ENCODE results near the gene MGMT. TPM values are rescaled to one million over a fixed set of nuclear protein-coding genes. Genes with fewer than 3 reads are reported as not detected.

Gene MGMT
- total and polyA plus RNA-seq, 2 donors (not counting 3 experiments of a cell fraction or from before 2014, with no cell fraction given) = 15.0 to 15.2 TPM

DNA sequence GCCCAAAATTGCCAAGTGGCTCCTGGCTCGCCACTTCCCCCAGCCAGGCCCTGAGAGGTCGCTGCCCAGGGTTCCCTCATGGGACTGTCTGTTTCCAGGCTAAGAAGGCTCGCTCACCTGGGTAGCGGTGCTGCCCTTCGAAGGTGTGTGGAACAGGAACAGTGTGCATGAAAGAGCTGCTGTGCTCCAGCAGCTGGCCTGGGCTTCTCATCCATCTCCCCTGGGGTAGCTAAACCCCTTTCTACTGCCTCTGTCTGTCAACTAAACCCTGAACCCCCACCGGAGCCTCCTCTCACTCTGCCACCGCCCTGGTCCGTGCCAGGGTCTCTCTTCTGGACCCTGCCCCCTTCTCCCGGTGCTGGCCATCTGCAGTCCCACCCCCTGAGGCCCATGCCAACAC, 344.2 kb downstream of the MGMT start:
- H3K9me3 ChIP-seq (replicated peaks; ENCODE audit: control insufficient read depth, insufficient read depth, low read length) = peaks cover 4% of the 10 kb centered on the region
- no peak overlapping the region for H3K9ac ChIP-seq (replicated peaks; ENCODE audit: extremely low read depth, insufficient read depth, low read length)
- no peak overlapping the region for H2AFZ ChIP-seq (ENCODE audit: low read depth, low read length)
- no peaks in the 10 kb centered on the region for H3K79me2 ChIP-seq (ENCODE audit: control insufficient read depth, insufficient read depth, low read length)
- no peaks in the 10 kb centered on the region for H3K36me3 ChIP-seq (ENCODE audit: control insufficient read depth in 2 of 2, extremely low read depth in 1 of 2, insufficient read depth in 2 of 2, low read length in 2 of 2)
- DNase-seq (ENCODE audit: low read depth, low spot score) = no peak
- H3K4me3 ChIP-seq (replicated peaks in 1 of 3; ENCODE audit: insufficient read depth in 1 of 3, low read depth in 1 of 3, low read length in 3 of 3) = no peak overlapping the region
- no peaks in the 10 kb centered on the region for H3K27me3 ChIP-seq (ENCODE audit: control insufficient read depth in 2 of 2, insufficient read depth in 2 of 2, low read length in 2 of 2)
- no peak overlapping the region for H3K27ac ChIP-seq (ENCODE audit: insufficient read depth, low read depth, low read length)
- no peak overlapping the region for H3K4me2 ChIP-seq (ENCODE audit: insufficient read depth, low read length)
- no TSS peak for BruUV-seq (replicated peaks)
- dilution Hi-C loops (cut with MboI; ENCODE audit: extremely low pct_ligation_motif_present, low sequenced_read_pairs) = no loop called here
- intact Hi-C loops (cut with micrococcal nuclease) = no loop called here
- no peak for FAIRE-seq
- no peaks in the 10 kb centered on the region for H3K9me1 ChIP-seq (replicated peaks; ENCODE audit: control insufficient read depth, extremely low read depth, insufficient read depth, low read length)
- no peaks in the 10 kb centered on the region for H4K20me1 ChIP-seq (replicated peaks; ENCODE audit: control insufficient read depth, extremely low read depth, insufficient read depth, low read length)
- POLR2A ChIA-PET = no interaction called here
- TF ChIP-seq GATA2 (IDR thresholded peaks at IDR 0.05; ENCODE audit: insufficient read depth, insufficient read length, low read depth, low read length) = no peak
- TF ChIP-seq MYC (IDR thresholded peaks at IDR 0.05; ENCODE audit: low read depth, low read length) = no peak
- no peak for TF ChIP-seq MAX (IDR thresholded peaks at IDR 0.05; ENCODE audit: insufficient read depth, insufficient read length)
- no peak for TF ChIP-seq JUN (IDR thresholded peaks at IDR 0.05; ENCODE audit: borderline replicate concordance, insufficient read depth, insufficient read length, low read depth)
- no peak for TF ChIP-seq POLR2A (IDR thresholded peaks at IDR 0.05; ENCODE audit: low read depth, low read length)
- TF ChIP-seq, protein P1, sequence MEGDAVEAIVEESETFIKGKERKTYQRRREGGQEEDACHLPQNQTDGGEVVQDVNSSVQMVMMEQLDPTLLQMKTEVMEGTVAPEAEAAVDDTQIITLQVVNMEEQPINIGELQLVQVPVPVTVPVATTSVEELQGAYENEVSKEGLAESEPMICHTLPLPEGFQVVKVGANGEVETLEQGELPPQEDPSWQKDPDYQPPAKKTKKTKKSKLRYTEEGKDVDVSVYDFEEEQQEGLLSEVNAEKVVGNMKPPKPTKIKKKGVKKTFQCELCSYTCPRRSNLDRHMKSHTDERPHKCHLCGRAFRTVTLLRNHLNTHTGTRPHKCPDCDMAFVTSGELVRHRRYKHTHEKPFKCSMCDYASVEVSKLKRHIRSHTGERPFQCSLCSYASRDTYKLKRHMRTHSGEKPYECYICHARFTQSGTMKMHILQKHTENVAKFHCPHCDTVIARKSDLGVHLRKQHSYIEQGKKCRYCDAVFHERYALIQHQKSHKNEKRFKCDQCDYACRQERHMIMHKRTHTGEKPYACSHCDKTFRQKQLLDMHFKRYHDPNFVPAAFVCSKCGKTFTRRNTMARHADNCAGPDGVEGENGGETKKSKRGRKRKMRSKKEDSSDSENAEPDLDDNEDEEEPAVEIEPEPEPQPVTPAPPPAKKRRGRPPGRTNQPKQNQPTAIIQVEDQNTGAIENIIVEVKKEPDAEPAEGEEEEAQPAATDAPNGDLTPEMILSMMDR (IDR thresholded peaks at IDR 0.05; ENCODE audit: extremely low read depth in 1 of 2, insufficient read depth in 1 of 2, low read depth in 1 of 2, low read length in 2 of 2) = no peak
- TF ChIP-seq EZH2 (IDR thresholded peaks at IDR 0.05; ENCODE audit: borderline replicate concordance, low read depth, low read length, severe bottlenecking) = no peak
- TF ChIP-seq FOS (IDR thresholded peaks at IDR 0.05; ENCODE audit: borderline replicate concordance, insufficient read depth, low read length) = no peak
- no peaks in the 10 kb centered on the region for H3K4me1 ChIP-seq (ENCODE audit: control insufficient read depth, extremely low read depth, insufficient read depth, low read length)
- CTCF ChIA-PET = no interaction called here
